Caki2 (cell line): ENCODE data around the gene GRWD1. TPM values are rescaled to one million over a fixed set of nuclear protein-coding genes. Genes with fewer than 3 reads are reported as not detected.

Experiments used
- DNase-seq: peaks from one replicate; pipeline ENCODE4 v3.0.0-alpha.2; 2015; ENCODE audit warnings: low read depth
- in situ Hi-C: cut with HindIII; loops from 2 replicates; pipeline ENCODE4 v1.10.0; 2016; ENCODE audit warnings: low sequenced_read_pairs, low pct_unique_long_range_greater_than_20kb, mixed read lengths
- total RNA-seq: library from RNA; depleted of rRNA; stranded (reverse); fragments of >200 nt; shearing (Covaris generic); gene quantifications from 2 replicates; pipeline ENCODE4 v1.2.3, GENCODE V29; 2014; ENCODE audit warnings: low replicate concordance

GRWD1 gene
- total RNA-seq, 1 experiment from 2014 or later = 91.1 TPM

- in situ Hi-C loops = no loop called here
- DNase-seq = no peak
Observed at GRCh38 chr19:48452289-48453190, 6.8 kb downstream of the GRWD1 start.

GRCh38 chr19:48454150-48454730 lies 8.5 kb downstream of the GRWD1 start:
- no peak for DNase-seq
- in situ Hi-C loops = no loop called here

- DNase-seq = no peak
- in situ Hi-C loops = no loop called here
Observed at GRCh38 chr19:48455171-48455907, 9.6 kb downstream of the GRWD1 start, which contains the start of gene KCNJ14. Gene KCNJ14, plus strand, starts transcription at chr19:48455574. Its CDS starts 6,151 bp downstream, at chr19:48461725.

DNA sequence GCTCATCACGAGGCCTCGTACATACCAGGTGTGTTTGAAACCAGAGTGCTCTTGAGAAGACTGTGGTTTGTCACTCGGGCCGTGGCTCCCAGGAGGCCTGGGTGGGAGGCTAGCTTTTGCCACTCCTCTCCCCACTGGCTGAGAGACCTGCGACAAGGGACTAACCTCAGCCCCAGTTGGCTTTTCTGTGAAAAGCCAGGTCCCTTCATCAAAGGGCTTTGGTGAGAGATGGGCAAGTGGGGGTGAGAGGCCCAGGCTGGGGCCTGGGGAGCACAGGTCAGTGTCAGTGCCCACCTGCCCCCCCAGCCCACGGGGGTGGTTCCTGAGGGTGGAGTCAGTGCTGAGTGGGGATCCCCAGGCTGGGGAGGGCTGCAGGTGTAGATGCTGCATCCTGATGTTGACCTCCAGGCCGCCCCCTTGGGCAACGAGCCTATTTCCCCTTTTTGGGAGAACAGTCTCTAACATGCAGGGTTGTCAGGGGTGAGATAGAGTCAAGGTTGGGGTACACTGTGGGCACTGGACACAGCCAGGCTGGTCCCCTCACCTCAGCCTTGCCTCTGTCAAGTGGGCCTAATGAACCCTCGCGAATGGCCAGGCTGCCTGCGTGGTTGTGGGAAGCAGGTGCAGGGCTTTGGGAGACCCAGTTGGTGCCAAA lies 10.3 kb downstream of the GRWD1 start:
- in situ Hi-C loops = no loop called here
- DNase-seq = no peak

- in situ Hi-C loops = no loop called here
- DNase-seq = no peak
Observed at GRCh38 chr19:48456864-48457263, 11.1 kb downstream of the GRWD1 start.

GRCh38 chr19:48458016-48458415 lies 12.2 kb downstream of the GRWD1 start:
- in situ Hi-C loops = no loop called here
- no peak for DNase-seq

GRCh38 chr19:48461651-48461981 lies 15.8 kb downstream of the GRWD1 start:
- in situ Hi-C loops = no loop called here
- DNase-seq = no peak

DNA sequence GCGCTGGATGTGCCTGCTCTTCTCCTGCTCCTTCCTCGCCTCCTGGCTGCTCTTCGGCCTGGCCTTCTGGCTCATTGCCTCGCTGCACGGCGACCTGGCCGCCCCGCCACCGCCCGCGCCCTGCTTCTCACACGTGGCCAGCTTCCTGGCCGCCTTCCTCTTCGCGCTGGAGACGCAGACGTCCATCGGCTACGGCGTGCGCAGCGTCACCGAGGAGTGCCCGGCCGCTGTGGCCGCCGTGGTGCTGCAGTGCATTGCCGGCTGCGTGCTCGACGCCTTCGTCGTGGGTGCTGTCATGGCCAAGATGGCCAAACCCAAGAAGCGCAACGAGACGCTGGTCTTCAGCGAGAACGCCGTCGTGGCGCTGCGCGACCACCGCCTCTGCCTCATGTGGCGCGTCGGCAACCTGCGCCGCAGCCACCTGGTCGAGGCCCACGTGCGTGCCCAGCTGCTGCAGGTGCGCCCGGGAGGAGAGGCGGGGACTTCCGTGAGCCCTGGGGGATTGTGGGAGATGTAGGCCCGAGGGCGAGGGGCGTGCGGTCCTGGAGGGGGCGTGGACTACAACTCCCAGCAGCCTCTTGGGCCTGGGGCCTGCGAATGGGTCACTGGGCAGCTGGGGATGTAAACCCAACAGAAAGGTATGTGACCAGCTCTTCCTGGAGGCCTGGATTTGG lies 16.3 kb downstream of the GRWD1 start:
- in situ Hi-C loops = no loop called here

DNA sequence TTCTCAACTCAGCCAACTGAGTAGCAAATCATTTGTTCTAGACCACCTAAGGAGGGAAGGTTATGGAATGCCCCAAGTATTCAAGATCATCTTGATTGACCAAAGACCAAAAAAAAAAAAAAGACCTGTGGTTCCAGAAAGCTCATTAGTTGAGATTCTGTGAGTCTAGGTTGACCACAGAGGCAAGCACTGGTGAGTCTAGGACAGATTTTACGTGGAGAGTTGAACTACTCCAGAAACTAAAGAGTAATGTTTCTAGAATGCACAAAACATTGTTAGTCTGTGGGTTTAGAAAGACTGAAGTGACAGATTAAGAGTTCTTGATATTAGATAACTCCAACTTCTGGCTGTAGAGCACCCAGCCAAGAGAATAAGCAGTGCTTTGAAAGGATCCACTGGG lies 19.4 kb downstream of the GRWD1 start:
- in situ Hi-C loops = no loop called here
- DNase-seq = no peak

More for the DNA sequence above, 16.3 kb downstream of the GRWD1 start:
- no peak for DNase-seq

- DNase-seq = peak; percentile 71
- in situ Hi-C loops = no loop called here
Observed at GRCh38 chr19:48466561-48467325, 21.0 kb downstream of the GRWD1 start.

DNA sequence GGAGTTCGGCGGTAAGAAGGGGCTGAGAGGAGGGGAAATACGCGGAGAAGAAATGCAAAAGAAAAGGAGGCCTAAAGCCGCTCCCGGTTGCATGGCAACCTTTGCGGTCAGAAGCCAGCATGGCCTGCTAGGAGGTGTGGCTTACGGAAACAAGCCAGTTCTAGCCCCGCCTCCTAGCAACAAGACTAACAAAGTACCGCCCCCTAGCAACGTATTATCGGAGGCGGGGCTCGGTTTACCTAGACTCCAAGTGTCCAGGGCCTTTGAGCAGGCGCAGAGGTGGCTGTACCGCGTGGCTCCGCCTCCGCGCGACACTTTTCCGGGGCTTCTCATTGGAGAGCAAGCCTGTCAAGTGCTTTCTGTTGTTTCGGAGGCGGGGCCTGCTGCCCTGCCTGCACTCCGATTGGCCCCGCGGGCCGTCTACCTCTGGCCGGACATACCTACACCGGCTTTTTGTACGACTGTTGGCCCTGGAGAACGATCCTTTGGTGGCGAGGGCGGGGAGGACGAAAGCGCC lies 23.0 kb downstream of the GRWD1 start:
- in situ Hi-C loops = no loop called here
- DNase-seq = peak; percentile 100

- no peak for DNase-seq
- in situ Hi-C loops = no loop called here
Observed at GRCh38 chr19:48469289-48469881, 23.6 kb downstream of the GRWD1 start, which contains the start of gene CYTH2. Gene CYTH2, plus strand, starts transcription at chr19:48469369. Its CDS starts 139 bp downstream, at chr19:48469508.

DNA sequence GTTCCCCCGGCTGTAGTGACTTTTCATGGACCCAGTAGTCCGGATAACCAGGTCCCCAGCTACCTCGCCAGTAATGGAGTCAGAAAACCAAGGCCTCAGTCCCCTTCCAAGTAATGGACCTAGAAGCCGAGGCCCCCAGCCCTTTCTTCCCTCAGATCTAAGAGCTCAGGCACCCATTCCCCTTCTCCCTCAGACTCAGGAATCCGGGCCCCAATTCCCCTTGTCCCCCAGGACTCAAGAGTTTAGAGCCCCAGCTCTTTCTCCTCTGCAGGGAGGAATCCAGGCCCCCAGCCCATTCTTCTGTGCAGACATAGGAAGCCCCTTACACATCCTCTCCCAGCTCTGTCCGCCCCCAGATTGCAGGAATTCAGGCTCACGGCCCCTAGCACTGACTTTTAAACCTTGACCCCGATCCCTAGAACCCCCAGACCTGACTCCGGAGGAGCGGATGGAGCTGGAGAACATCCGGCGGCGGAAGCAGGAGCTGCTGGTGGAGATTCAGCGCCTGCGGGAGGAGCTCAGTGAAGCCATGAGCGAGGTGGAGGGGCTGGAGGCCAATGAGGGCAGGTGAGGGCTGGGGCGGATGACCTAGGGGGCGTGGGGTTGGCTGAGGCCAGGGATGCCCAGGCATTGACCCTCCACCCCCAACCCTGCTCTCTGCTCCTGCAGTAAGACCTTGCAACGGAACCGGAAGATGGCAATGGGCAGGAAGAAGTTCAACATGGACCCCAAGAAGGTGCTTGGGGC lies 24.3 kb downstream of the GRWD1 start:
- in situ Hi-C loops = no loop called here

DNA sequence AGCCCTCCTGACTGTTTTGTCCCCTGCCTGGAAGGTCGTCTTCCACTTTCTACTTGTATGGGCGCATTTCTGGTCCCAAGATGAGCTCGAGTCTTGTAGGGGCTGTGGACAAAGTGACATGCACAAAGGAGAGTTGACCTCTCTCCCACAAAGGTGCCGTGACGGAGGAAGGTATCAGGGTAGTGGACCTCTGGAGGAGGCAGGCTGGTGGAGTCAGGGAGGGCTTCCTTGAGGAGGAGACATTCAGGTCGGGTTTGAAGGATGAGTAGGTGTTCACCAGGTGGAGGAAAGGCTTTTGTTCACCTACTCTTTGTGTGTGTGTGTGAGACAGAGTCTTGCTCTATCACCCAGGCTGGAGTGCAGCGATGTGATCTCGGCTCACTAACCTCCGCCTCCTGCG lies 25.1 kb downstream of the GRWD1 start:
- in situ Hi-C loops = no loop called here
- no peak for DNase-seq

More for the DNA sequence above, 24.3 kb downstream of the GRWD1 start:
- no peak for DNase-seq

DNA sequence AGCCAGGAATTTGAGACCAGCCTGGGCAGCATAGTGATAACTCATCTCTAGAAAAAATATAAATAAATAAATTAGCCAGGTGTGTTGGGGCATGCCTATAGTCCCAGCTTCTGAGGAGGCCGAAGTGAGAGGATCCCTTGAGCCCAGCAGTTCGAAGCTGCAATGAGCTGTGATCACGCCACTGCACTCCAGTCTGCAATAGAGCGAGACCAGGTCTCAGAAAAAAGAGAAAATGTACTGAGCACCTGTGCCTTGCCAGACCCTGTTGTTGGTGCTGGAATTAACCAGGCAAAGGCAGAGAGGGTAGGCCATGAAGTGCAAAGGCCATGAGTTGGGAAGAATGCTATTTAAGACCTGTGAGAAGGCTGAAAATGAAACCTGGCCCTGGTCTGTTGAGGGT lies 26.1 kb downstream of the GRWD1 start:
- in situ Hi-C loops = no loop called here
- no peak for DNase-seq
